ENCODE data around the gene COL4A2. TPM values are rescaled to one million over a fixed set of nuclear protein-coding genes. Genes with fewer than 3 reads are reported as not detected.

The COL4A2 gene
- polyA plus RNA-seq, 2 of the 4 experiments (the other 2 are of a cell fraction) = 46.9 to 119 TPM

DNA sequence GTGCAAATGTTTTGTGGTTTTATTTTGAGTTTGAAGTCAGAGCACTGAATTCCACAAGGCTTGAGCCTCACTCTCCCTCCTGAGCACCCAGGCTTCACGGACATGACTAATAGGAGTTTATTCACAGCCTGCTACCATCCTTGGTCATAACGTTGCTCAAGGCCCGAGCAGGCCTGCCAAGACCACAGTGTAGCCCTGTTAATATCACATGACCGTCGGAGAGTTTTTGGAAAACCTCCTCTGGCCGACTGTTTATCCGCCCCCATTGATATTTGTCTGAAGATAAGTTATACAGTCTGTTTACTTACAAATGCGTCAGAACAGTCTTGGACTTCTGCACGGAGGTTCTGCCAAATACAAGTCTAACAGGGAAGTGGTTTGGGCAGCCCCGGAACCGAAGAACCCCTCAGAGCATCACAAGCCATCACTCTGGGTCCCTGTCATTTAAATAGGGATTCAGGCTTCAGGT lies 89.9 kb downstream of the COL4A2 start:
- 56% methylated on average over 11 of the region's 11 CpGs for WGBS (ENCODE audit: missing lambda C conversion rate)
- TF ChIP-seq JUN (IDR thresholded peaks at IDR 0.05) = 0 out of 5 replicates have a peak, but pooled peaks of 1 of the 2 experiments have one; percentile 23
- no peak for TF ChIP-seq CBX2 (IDR thresholded peaks at IDR 0.05; ENCODE audit: borderline replicate concordance, low read depth)
- 0 out of 5 replicates have a peak, but pooled peaks of 1 of the 2 experiments have one; percentile 15 for TF ChIP-seq EP300 (IDR thresholded peaks at IDR 0.05)
- Histone ChIP-seq H3K4me1 (peaks cover 20% of the 10 kb centered on the region), H3K4me3 (no peak overlapping the region), H3K27ac (peak overlapping the region; percentile 52 to 72), H3K4me2 (peak overlapping the region; percentile 40), H3K9me3 (no peaks in the 10 kb centered on the region)
- DNase-seq (ENCODE audit: low read depth in 1 of 2, low spot score in 1 of 2) (peak in 1 of 2 experiments; percentile 44), FAIRE-seq (no peak), ATAC-seq (peak; percentile 94 to 98)
- ChIA-PET CTCF (no interaction called here), POLR2A (no interaction called here)

DNA sequence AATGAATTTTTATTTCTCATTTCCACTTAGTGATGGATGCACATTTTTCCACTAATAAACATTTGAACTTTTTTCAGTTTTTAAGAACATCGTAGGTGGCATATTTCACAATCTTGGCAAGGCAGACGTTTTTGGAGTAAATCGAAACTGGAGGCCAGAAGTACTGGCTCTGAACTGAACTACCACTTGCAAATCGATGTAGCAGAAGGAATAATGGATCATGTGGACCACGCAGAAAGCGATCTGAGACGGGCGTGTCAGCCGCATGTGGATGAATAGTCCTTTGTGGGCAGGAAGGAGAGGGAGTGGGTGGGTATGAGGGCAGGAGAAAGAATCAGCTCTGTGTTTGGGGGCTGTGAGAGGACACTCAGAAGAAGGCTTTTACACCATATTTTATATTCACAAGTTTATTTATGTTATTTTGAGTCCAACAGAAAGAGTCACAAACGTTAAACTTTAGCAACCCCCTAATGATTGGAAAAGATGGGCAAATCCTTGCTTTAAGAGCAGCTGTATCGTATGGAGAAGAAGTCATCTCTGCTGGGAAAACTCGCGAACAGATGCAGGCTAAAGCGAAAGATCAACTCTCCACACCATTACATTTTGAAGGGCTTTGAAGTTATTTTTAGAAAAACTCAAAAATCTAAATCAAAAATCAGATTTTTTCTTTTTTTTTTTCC lies 90.5 kb downstream of the COL4A2 start:
- FAIRE-seq (no peak), ATAC-seq (no peak), DNase-seq (ENCODE audit: low read depth in 1 of 2, low spot score in 1 of 2) (no peak)
- TF ChIP-seq HOXB5 (CRISPR knock-in tag; IDR thresholded peaks at IDR 0.05) (no peak), GATA3 (IDR thresholded peaks at IDR 0.05; ENCODE audit: borderline replicate concordance) (no peak)
- peaks cover 20% of the 10 kb centered on the region for H3K4me1 ChIP-seq
- no peaks in the 10 kb centered on the region for H3K9me3 ChIP-seq
- H3K4me2 ChIP-seq = peak overlapping the region; percentile 40
- POLR2A ChIA-PET = no interaction called here
- H3K27ac ChIP-seq = peak overlapping the region; percentile 52 to 72
- CTCF ChIA-PET = interaction anchor here (0.7 to 2.4 kb wide), 2 partner anchors 15 to 50 kb away, joined by 4 to 7 read pairs; no protein-coding TSS in a partner anchor
- WGBS (ENCODE audit: missing lambda C conversion rate) = 81% methylated on average over 14 of the region's 14 CpGs
- no peak overlapping the region for H3K4me3 ChIP-seq

DNA sequence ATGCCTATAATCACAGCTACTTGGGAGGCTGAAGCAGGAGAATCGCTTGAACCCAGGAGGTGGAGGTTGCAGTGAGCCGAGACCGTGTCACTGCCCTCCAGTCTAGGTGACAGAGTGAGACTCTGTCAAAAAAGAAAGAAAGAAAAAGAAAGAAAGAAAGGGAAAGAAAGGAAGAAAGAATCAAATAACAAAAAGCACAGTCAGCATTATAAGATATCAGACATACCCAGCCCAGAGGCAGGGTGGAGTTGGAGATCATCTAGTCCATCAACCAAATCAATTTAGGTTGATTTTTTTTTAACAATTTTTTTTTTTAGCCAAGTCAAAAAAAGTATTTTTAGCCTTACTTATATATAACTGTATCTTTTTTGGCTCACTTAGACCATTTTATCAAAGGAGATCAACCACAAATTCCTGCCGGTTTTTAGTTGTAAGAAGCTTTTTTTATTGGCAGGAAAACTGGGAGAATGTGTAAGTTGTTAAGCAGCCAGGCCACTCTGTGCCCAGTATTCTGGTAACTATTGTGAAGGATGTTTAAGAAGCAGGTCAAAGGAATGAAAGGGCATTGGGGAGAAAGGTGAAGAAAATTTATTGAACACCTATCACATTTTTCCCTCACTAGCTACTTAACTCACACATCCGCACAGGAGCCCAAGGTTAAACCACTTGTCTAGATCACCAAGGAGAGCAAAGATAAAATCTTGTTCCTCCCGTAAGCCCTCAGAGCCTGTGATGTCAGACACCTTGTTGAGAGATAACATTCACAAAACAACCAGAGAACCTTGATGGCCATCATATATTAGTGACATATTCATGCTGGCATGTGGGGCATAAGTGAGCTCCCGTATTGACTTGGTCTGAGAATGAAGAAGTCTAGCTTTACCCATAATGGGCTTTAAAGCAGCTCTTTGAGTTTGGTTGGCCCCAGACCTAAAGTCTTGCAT lies 91.8 kb downstream of the COL4A2 start:
- WGBS (ENCODE audit: missing lambda C conversion rate) = 90% methylated on average over 7 of the region's 7 CpGs
- peak; percentile 91 for TF ChIP-seq MAFK (IDR thresholded peaks at IDR 0.05; ENCODE audit: partially characterized antibody)
- TF ChIP-seq, protein P1, sequence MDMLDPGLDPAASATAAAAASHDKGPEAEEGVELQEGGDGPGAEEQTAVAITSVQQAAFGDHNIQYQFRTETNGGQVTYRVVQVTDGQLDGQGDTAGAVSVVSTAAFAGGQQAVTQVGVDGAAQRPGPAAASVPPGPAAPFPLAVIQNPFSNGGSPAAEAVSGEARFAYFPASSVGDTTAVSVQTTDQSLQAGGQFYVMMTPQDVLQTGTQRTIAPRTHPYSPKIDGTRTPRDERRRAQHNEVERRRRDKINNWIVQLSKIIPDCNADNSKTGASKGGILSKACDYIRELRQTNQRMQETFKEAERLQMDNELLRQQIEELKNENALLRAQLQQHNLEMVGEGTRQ (IDR thresholded peaks at IDR 0.05) = no peak
- H3K4me2 ChIP-seq = no peak overlapping the region
- POLR2A ChIA-PET = no interaction called here
- CTCF ChIA-PET = interaction anchor here (0.6 to 2.4 kb wide), 3 partner anchors 13 to 156 kb away, joined by 3 to 7 read pairs (median 4); no protein-coding TSS in a partner anchor
- DNase-seq (ENCODE audit: low read depth in 1 of 2, low spot score in 1 of 2) (no peak), FAIRE-seq (no peak), ATAC-seq (no peak)
- no peak overlapping the region for H3K4me3 ChIP-seq
- H3K9me3 ChIP-seq = no peaks in the 10 kb centered on the region
- peak overlapping the region in 1 of 2 experiments; percentile 34; a peak in 1 of 6 replicates for H3K27ac ChIP-seq
- H3K4me1 ChIP-seq = peaks cover 29% of the 10 kb centered on the region

DNA sequence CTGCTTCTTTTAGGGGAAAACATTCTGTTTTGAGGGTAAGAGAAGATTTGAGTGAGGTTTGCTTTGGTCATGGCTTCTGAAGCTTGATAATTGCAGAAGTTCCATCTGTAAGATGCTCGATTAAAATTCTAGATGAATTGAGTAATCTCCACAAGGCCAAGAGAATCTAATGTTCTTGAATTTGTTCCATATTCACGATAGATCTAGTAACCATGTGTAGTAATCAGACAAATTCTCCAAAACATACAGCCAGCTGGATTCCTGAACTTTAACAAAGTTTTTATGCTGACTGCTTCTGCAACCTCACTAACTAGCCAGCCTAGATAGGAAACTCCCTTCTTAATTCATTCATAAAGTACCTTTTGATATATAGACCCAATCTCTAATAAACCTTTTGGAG lies 92.7 kb downstream of the COL4A2 start:
- FAIRE-seq = no peak
- H3K9me3 ChIP-seq = no peaks in the 10 kb centered on the region
- CTCF ChIA-PET = interaction anchor here (2.4 kb wide), 1 partner anchor 12 kb away, joined by 7 read pairs; no protein-coding TSS in a partner anchor
- TF ChIP-seq JUNB (IDR thresholded peaks at IDR 0.05) (no peak), FOSL2 (IDR thresholded peaks at IDR 0.05) (no peak), FOSL2 (CRISPR knock-in tag; IDR thresholded peaks at IDR 0.05) (no peak), TFCP2L1 (CRISPR knock-in tag; IDR thresholded peaks at IDR 0.05) (no peak), ZNF302 (CRISPR knock-in tag; IDR thresholded peaks at IDR 0.05) (no peak), GATA3 (IDR thresholded peaks at IDR 0.05; ENCODE audit: borderline replicate concordance) (no peak), JUN (IDR thresholded peaks at IDR 0.05) (no peak), SREBF2 (IDR thresholded peaks at IDR 0.05) (no peak), EP300 (IDR thresholded peaks at IDR 0.05) (no peak), EHMT2 (IDR thresholded peaks at IDR 0.05; ENCODE audit: low read depth) (no peak), RNF2 (IDR thresholded peaks at IDR 0.05; ENCODE audit: borderline replicate concordance, low read depth) (no peak), NFE2L2 (conservative IDR thresholded peaks at IDR 0.05; ENCODE audit: low read length) (no peak), ZFP36 (IDR thresholded peaks at IDR 0.05; ENCODE audit: borderline replicate concordance, partially characterized antibody) (no peak)
- TF ChIP-seq, protein P2, sequence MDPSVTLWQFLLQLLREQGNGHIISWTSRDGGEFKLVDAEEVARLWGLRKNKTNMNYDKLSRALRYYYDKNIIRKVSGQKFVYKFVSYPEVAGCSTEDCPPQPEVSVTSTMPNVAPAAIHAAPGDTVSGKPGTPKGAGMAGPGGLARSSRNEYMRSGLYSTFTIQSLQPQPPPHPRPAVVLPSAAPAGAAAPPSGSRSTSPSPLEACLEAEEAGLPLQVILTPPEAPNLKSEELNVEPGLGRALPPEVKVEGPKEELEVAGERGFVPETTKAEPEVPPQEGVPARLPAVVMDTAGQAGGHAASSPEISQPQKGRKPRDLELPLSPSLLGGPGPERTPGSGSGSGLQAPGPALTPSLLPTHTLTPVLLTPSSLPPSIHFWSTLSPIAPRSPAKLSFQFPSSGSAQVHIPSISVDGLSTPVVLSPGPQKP (IDR thresholded peaks at IDR 0.05; ENCODE audit: low read depth, low read length) = no peak
- H3K4me1 ChIP-seq = peaks cover 32% of the 10 kb centered on the region
- H3K27ac ChIP-seq = no peak overlapping the region
- 78% methylated on average over 2 of the region's 2 CpGs for WGBS (ENCODE audit: missing lambda C conversion rate)
- POLR2A ChIA-PET = no interaction called here
- ATAC-seq = no peak
- H3K4me2 ChIP-seq = no peak overlapping the region
- H3K4me3 ChIP-seq = no peak overlapping the region
- DNase-seq (ENCODE audit: low read depth in 1 of 2, low spot score in 1 of 2) = no peak
